GM23248 (cell line): ENCODE measurements around the gene SAMD15. TPM values are rescaled to one million over a fixed set of nuclear protein-coding genes. Genes with fewer than 3 reads are reported as not detected.
A peak's percentile ranks its signal among the peaks of the same experiment; 100 is the strongest.

Experiments used
- DNase-seq: peaks from one replicate; pipeline ENCODE4 v3.0.0-alpha.2; 2015
- H2AFZ ChIP-seq: fragments of 200-600 bp; sonication (generic); 2 replicates; pipeline ENCODE4 v1.6.1; 2016; ENCODE audit warnings: antibody characterized with exemption
- H3F3A ChIP-seq: fragments of 200-600 bp; sonication (generic); 2 replicates; pipeline ENCODE4 v1.6.1; 2016; ENCODE audit warnings: mild to moderate bottlenecking, antibody characterized with exemption, mixed run types; ENCODE audit not compliant: insufficient read depth
- H3K27ac ChIP-seq: fragments of 200-600 bp; sonication (generic); 2 replicates; pipeline ENCODE4 v1.5.1; 2016; ENCODE audit warnings: mild to moderate bottlenecking
- H3K27me3 ChIP-seq: fragments of 200-600 bp; sonication (generic); replicated peaks from 2 replicates; pipeline ENCODE4 v1.6.1; 2016; ENCODE audit warnings: mild to moderate bottlenecking; ENCODE audit not compliant: insufficient read depth
- H3K36me3 ChIP-seq: fragments of 200-600 bp; sonication (generic); 2 replicates; pipeline ENCODE4 v1.6.1; 2016; ENCODE audit warnings: low read depth, mild to moderate bottlenecking
- H3K4me1 ChIP-seq: fragments of 200-600 bp; sonication (generic); 2 replicates; pipeline ENCODE4 v1.6.1; 2016; ENCODE audit warnings: mild to moderate bottlenecking; ENCODE audit not compliant: insufficient read depth
- H3K4me2 ChIP-seq: fragments of 200-600 bp; sonication (generic); one replicate; pipeline ENCODE4 v1.6.1; 2016; ENCODE audit warnings: mild to moderate bottlenecking; ENCODE audit not compliant: unreplicated experiment
- H3K4me3 ChIP-seq: fragments of 200-600 bp; sonication (generic); 2 replicates; pipeline ENCODE4 v1.5.1; 2016; ENCODE audit warnings: mild to moderate bottlenecking
- H3K79me2 ChIP-seq: fragments of 200-600 bp; sonication (generic); 2 replicates; pipeline ENCODE4 v1.6.1; 2016; ENCODE audit warnings: mild to moderate bottlenecking; ENCODE audit not compliant: insufficient read depth
- H3K9ac ChIP-seq: fragments of 200-600 bp; sonication (generic); 2 replicates; pipeline ENCODE4 v1.6.1; 2016; ENCODE audit warnings: mild to moderate bottlenecking
- H3K9me2 ChIP-seq: fragments of 200-600 bp; sonication (generic); 2 replicates; pipeline ENCODE4 v1.6.1; 2016; ENCODE audit warnings: mixed run types, mild to moderate bottlenecking, moderate library complexity; ENCODE audit not compliant: insufficient read depth
- H3K9me3 ChIP-seq: fragments of 200-600 bp; sonication (generic); one replicate; pipeline ENCODE4 v1.6.1; 2017; ENCODE audit warnings: low read depth
- H4K20me1 ChIP-seq: fragments of 200-600 bp; sonication (generic); 2 replicates; pipeline ENCODE4 v1.6.0; 2016; ENCODE audit not compliant: insufficient read depth
- EZH2 ChIP-seq: fragments of 200-600 bp; sonication (generic); IDR thresholded peaks from 2 replicates; pipeline ENCODE4 v1.6.1; 2018; ENCODE audit warnings: antibody characterized with exemption, mild to moderate bottlenecking; ENCODE audit not compliant: insufficient read depth, poor library complexity, severe bottlenecking
- EZH2phosphoT487 ChIP-seq: fragments of 200-600 bp; sonication (generic); IDR thresholded peaks from 2 replicates; pipeline ENCODE4 v1.6.1; 2018; ENCODE audit warnings: antibody characterized with exemption, moderate library complexity, mild to moderate bottlenecking, low read depth; ENCODE audit not compliant: insufficient read depth
- WGBS, 2 experiments: methylation state at CpG; one replicate each; pipeline ENCODE4 v1.1.6; 2015 to 2017; ENCODE audit warnings: low lambda C conversion rate in 2 of 2, low coverage in 1 of 2; ENCODE audit errors: missing lambda C conversion rate in 2 of 2; 5-methylcytosine and 5-hydroxymethylcytosine counted together
- in situ Hi-C: fragments of 300-500 bp; cut with MboI; formaldehyde crosslinking; loops from 2 replicates; pipeline ENCODE4 v1.15.0; 2020
- polyA plus RNA-seq: library from polyadenylated mRNA; unstranded; fragments of >200 nt; fragmentation: Nextera tagmentation; extraction: Ambion mirVana; gene quantifications from 2 replicates; pipeline ENCODE4 v1.2.1, GENCODE V29; 2016
- total RNA-seq: library from RNA; depleted of rRNA; stranded (reverse); fragments of >200 nt; shearing (Covaris generic); gene quantifications from 2 replicates; pipeline ENCODE4 v1.2.3, GENCODE V29; 2014

The SAMD15 gene
- total and polyA plus RNA-seq, 2 experiments from 2014 or later, result 0.95 to 1.4 TPM

DNA sequence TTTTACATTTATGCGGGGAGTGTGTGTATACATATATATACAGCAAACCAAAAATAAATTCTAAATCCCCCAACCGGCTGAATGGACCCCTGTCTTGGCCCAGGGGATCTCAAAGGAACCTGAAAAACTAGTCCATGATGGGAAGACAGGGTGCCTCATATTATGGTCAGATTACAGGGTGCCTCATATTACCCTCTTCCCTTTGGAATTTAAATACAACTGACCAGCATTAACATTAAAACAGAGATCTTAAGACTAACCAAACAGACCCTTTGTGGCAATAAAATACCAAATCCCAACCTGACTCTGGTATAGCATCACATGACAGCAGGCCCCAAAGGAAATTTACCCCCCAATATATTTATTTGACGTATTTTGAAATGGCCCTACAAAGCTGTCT is 39.3 kb upstream of the SAMD15 start:
- Histone ChIP-seq H3K27ac (no peak overlapping the region), H2AFZ (no peak overlapping the region), H3F3A (no peaks in the 10 kb centered on the region), H3K4me3 (no peak overlapping the region), H3K79me2 (no peaks in the 10 kb centered on the region), H3K9me2 (no peaks in the 10 kb centered on the region), H3K9ac (no peak overlapping the region), H3K4me1 (peaks cover 11% of the 10 kb centered on the region), H3K36me3 (no peaks in the 10 kb centered on the region), H3K27me3 (no peaks in the 10 kb centered on the region), H4K20me1 (no peaks in the 10 kb centered on the region), H3K9me3 (no peaks in the 10 kb centered on the region), H3K4me2 (no peak overlapping the region)
- DNase-seq, result no peak
- TF ChIP-seq EZH2, result no peak
- no peak for TF ChIP-seq EZH2phosphoT487
- in situ Hi-C loops, result no loop called here
- WGBS, 2 experiments, result 85 to 88% methylated on average over 3 of the region's 3 CpGs

DNA sequence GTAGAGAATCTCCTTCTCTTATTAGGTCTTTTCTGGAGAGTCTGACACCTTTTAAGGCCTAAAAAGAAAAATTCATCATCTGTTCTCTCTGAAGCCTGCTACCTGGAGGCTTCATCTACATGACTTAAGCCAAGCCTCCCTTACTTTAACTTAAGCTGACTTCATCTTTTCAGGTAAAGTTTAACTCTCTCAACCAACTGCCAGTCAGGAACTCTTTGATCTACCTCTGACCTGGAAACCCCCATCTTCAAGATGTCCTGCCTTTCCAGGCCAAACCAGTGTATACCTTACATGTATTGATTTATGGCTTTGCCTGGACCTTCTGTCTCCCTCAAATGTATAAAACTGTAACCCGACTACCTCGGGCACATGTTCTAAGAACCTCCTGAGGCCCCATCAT is 38.9 kb upstream of the SAMD15 start:
- Histone ChIP-seq H3K4me2 (no peak overlapping the region), H3K27me3 (no peaks in the 10 kb centered on the region), H4K20me1 (no peaks in the 10 kb centered on the region), H3K79me2 (no peaks in the 10 kb centered on the region), H3K9me2 (no peaks in the 10 kb centered on the region), H3K9ac (no peak overlapping the region), H3K4me1 (peaks cover 11% of the 10 kb centered on the region), H3K36me3 (no peaks in the 10 kb centered on the region), H3F3A (no peaks in the 10 kb centered on the region), H2AFZ (no peak overlapping the region), H3K27ac (no peak overlapping the region), H3K9me3 (no peaks in the 10 kb centered on the region), H3K4me3 (no peak overlapping the region)
- in situ Hi-C loops, result no loop called here
- 52 to 57% methylated on average over 2 of the region's 2 CpGs for WGBS, 2 experiments
- TF ChIP-seq EZH2 (no peak), EZH2phosphoT487 (no peak)
- no peak for DNase-seq

DNA sequence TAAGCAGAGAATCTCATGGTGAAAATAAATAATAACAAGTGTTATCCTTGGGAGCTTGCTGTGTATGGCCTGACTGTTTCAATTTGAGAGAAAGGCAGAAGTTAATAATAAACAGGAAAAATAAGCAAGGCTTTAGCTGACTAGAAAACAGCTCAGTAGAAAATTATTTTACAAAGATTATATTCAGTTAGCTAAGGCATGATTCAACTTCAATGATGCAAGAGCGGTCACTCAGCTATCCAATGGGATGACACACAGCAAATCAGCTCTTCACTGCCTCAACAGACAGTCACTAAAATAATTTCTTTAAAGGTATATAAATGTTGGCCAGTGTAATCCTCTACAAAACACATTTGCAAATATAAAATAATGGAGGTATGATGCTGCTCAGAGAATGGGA is 37.8 kb upstream of the SAMD15 start:
- Histone ChIP-seq H3K9me2 (no peaks in the 10 kb centered on the region), H3K27me3 (no peaks in the 10 kb centered on the region), H3K36me3 (no peaks in the 10 kb centered on the region), H3K9me3 (no peaks in the 10 kb centered on the region), H4K20me1 (no peaks in the 10 kb centered on the region), H3K79me2 (no peaks in the 10 kb centered on the region), H2AFZ (peak overlapping the region; percentile 40; the same call in 1 of the 2 replicates), H3K9ac (peak overlapping the region; percentile 15; the same call in 1 of the 2 replicates), H3K4me2 (peak overlapping the region; percentile 36), H3F3A (no peaks in the 10 kb centered on the region), H3K27ac (peak overlapping the region; percentile 58), H3K4me3 (no peak overlapping the region), H3K4me1 (peaks cover 11% of the 10 kb centered on the region)
- 59 to 70% methylated on average over 1 of the region's 1 CpG for WGBS, 2 experiments
- peak; percentile 86 for DNase-seq
- in situ Hi-C loops, result no loop called here
- TF ChIP-seq EZH2phosphoT487 (no peak), EZH2 (no peak)

DNA sequence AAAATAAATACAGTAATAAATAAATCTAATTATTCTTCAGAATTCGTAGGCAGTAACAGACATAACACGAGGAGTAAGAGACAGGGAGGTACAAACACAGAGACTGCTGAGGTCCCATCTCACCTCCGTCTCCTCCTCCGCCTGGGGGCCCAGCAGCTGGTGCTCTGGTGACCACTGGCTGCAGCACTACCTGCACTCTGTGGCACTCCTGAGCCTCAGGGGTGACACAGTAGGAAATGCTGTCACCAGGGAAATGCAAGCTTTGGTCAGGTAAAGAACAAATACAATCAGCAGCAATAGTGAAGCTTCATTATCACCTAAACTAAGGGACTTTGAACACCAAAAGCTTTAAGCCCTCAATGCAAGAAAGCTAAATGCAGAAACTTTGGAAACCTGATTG is 36.8 kb upstream of the SAMD15 start:
- no peak for DNase-seq
- H2AFZ ChIP-seq, result no peak overlapping the region
- in situ Hi-C loops, result no loop called here
- 67 to 68% methylated on average over 4 of the region's 4 CpGs for WGBS, 2 experiments
- no peak overlapping the region for H3K9ac ChIP-seq
- no peaks in the 10 kb centered on the region for H3K79me2 ChIP-seq
- H3K9me3 ChIP-seq, result no peaks in the 10 kb centered on the region
- no peak overlapping the region for H3K4me2 ChIP-seq
- no peaks in the 10 kb centered on the region for H3K36me3 ChIP-seq
- TF ChIP-seq EZH2 (no peak), EZH2phosphoT487 (no peak)
- H3F3A ChIP-seq, result no peaks in the 10 kb centered on the region
- no peaks in the 10 kb centered on the region for H3K27me3 ChIP-seq
- H3K4me3 ChIP-seq, result no peak overlapping the region
- H3K4me1 ChIP-seq, result peaks cover 11% of the 10 kb centered on the region
- H4K20me1 ChIP-seq, result no peaks in the 10 kb centered on the region
- no peaks in the 10 kb centered on the region for H3K9me2 ChIP-seq
- H3K27ac ChIP-seq, result no peak overlapping the region
